AG04449 (cell line): ENCODE measurements around the gene STK38L.
A peak's percentile ranks its signal among the peaks of the same experiment; 100 is the strongest.

Experiments used
- CTCF ChIA-PET: fragments of 350-600 bp; formaldehyde crosslinking; extraction: SDS; loops from one replicate; lab custom pipeline; 2021; ENCODE audit warnings: antibody characterized with exemption; lab: Yijun Ruan, JAX
- POLR2A ChIA-PET: fragments of 400-600, 350-600 bp; formaldehyde crosslinking; extraction: SDS; loops from one replicate; lab custom pipeline; 2020; ENCODE audit warnings: antibody characterized with exemption, inconsistent platforms; lab: Yijun Ruan, JAX
- DNase-seq: peaks from one replicate; pipeline ENCODE4 v3.0.0-alpha.2; 2010; ENCODE audit warnings: low read depth, low spot score
- H3K4me3 ChIP-seq: 2 replicates; pipeline ENCODE4 v1.5.1; 2011; ENCODE audit warnings: low read depth, mild to moderate bottlenecking, control low read depth, low read length
- CTCF ChIP-seq: IDR thresholded peaks from one replicate; pipeline ENCODE4 v1.5.1; 2011; ENCODE audit warnings: mild to moderate bottlenecking, moderate library complexity, low read length, control low read depth, inconsistent platforms; ENCODE audit not compliant: insufficient read depth; ENCODE audit errors: missing control alignments

Gene STK38L

GRCh38 chr12:27332714-27333402, 88.8 kb downstream of the STK38L start, which contains the start of gene BMAL2:
Gene BMAL2 (plus strand): TSS chr12:27332836. CDS start chr12:27333073, 237 bp downstream.
- no peak for TF ChIP-seq CTCF
- no peak for DNase-seq
- peak within 1 kb of the TSS; percentile 69 for H3K4me3 ChIP-seq
- POLR2A ChIA-PET = interaction anchor here (0.8 to 1.4 kb wide), 2 partner anchors 9 to 11 kb away, joined by 3 to 5 read pairs; no protein-coding TSS in a partner anchor
- CTCF ChIA-PET = interaction anchor here (1.2 to 4.6 kb wide), 5 partner anchors 10 to 52 kb away, joined by 3 to 38 read pairs (median 5); no protein-coding TSS in a partner anchor

- DNase-seq = no peak
- CTCF ChIA-PET = interaction anchor here (0.6 to 4.6 kb wide), 7 partner anchors 9 to 319 kb away, joined by 3 to 38 read pairs (median 3); no protein-coding TSS in a partner anchor
- H3K4me3 ChIP-seq = peak overlapping the region; percentile 69
- POLR2A ChIA-PET = interaction anchor here (1.4 kb wide), 1 partner anchor 10 kb away, joined by 5 read pairs; no protein-coding TSS in a partner anchor
- no peak for TF ChIP-seq CTCF
Measured at GRCh38 chr12:27333403-27334009, 89.4 kb downstream of the STK38L start.

GRCh38 chr12:27334042-27334720, 90.1 kb downstream of the STK38L start:
- H3K4me3 ChIP-seq = peak overlapping the region; percentile 69
- DNase-seq = no peak
- CTCF ChIA-PET = interaction anchor here (0.6 to 4.6 kb wide), 6 partner anchors 8 to 318 kb away, joined by 3 to 38 read pairs (median 4); no protein-coding TSS in a partner anchor
- no peak for TF ChIP-seq CTCF
- POLR2A ChIA-PET = no interaction called here

- H3K4me3 ChIP-seq = no peak overlapping the region
- no peak for DNase-seq
- ChIA-PET POLR2A (no interaction called here), CTCF (interaction anchor here (1.0 to 4.6 kb wide), 4 partner anchors 8 to 318 kb away, joined by 3 to 38 read pairs (median 6); no protein-coding TSS in a partner anchor)
- TF ChIP-seq CTCF = no peak
Measured at GRCh38 chr12:27334721-27335082, 90.6 kb downstream of the STK38L start.

GRCh38 chr12:27335364-27336281, 91.5 kb downstream of the STK38L start:
- DNase-seq = no peak
- POLR2A ChIA-PET = no interaction called here
- no peak for TF ChIP-seq CTCF
- CTCF ChIA-PET = no interaction called here
- H3K4me3 ChIP-seq = no peak overlapping the region
